Skin of body (tissue), 2 donors: ENCODE measurements around the gene ANKRD2. TPM values are rescaled to one million over a fixed set of nuclear protein-coding genes. Genes with fewer than 3 reads are reported as not detected.
A peak's percentile ranks its signal among the peaks of the same experiment; 100 is the strongest.

ENCODE experiments used
- DNase-seq: peaks from one replicate; lab custom pipeline; 2025; lab: John Stamatoyannopoulos, UW
- total RNA-seq: library from RNA; depleted of rRNA; stranded (reverse); fragments of >200 nt; gene quantifications from one replicate; pipeline ENCODE4 v1.2.3, GENCODE V29; 2014

Gene ANKRD2
- total RNA-seq, 1 donor from 2014 or later: 6.4 TPM

DNA sequence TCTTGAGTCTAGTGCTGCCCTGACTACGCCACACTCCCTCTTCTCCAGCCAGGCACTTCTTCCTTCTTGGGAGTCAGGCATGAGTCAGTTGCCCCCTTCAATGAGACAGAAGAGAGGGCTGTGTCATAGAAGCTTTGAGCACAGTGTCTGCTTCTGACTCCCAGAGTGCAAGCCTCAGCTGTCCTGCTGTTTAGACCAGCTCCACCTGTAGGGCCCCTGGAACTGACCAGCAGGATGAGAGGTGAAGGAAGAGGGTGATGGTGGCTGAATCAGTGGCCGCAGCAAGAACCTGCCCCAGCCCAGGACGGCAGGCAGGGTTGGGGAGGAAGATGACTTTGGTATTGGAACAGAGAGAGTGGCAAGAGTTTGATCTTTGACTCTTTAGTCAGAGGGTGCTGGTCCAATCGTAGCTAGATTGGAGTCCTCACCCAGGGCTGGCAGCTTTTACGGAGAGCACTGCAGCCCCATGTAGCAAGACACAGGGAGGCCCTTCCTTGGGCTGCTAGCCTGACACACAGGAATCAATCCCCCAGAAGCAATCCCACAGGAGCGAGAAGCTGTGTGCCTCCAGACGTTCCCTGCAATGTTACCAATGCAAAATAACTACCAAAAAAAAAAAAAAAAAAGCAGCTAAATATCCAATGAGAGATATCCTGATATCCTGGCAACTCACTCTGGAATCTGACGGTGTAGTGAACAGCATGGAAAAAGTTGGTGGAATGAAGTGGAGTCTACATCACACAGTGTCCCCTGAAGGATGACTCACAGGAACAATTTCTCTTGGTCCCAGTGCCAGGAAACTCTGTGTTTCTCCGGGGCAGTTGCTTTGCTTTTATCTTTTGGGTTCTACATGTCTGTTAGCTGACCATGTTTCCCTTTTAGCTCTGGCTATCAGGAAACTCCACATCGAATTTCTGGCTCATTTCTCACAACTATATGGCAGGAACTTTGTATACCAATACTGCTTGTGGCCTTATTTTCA is 23.8 kb downstream of the ANKRD2 start:
- DNase-seq: peak; percentile 62

DNA sequence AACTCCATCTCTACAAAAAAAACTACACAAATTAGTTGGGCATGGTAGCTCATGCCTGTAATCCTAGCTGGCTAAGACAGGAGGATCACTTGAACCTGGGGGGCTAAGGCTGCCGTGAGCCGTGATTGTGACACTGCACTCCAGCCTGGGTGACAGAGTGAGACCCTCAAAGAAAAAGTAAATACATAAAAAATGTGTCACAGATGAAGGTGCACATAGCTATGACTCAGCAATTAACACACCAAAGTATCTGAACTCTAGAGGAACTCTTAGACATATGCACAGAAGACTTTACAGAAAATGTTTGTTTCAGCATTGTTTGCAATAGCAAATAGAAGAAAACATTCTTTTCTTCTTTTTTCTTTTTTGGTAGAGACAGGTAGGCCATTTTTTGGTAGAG is 25.2 kb downstream of the ANKRD2 start:
- no peak for DNase-seq

DNA sequence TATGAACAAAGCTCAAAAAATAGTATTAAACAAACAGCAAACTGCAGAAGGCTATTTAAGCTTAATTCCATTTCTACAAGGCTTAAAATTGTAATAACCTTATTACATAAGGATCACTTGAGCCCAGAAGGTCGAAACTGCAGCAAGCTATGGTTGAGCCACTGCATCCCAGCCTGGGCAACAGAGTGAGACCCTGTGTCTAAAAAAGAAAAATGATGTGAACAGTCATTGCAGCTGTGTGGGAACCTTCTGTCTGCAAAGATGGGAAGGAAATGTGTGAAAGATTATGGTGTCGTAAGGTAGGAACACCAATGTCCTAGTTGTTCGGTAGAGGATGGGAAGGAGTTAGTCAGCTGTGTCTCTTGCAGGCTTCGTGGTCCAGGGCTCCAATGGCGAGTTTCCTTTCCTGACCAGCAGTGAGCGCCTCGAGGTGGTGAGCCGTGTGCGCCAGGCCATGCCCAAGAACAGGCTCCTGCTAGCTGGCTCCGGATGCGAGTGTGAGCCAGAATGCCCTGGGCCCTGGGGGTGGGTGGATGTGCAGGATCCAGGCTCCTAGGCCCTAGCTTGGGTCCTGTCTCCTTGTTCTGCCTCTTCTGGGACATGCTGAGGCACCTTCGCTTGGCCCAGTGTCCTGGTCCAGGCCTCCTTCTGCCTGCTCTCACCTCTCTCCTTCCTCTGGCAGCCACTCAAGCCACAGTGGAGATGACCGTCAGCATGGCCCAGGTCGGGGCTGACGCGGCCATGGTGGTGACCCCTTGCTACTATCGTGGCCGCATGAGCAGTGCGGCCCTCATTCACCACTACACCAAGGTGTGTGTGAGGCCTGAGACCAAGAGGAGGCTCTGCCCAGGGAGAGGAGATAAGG is 26.1 kb downstream of the ANKRD2 start:
- DNase-seq: no peak

DNA sequence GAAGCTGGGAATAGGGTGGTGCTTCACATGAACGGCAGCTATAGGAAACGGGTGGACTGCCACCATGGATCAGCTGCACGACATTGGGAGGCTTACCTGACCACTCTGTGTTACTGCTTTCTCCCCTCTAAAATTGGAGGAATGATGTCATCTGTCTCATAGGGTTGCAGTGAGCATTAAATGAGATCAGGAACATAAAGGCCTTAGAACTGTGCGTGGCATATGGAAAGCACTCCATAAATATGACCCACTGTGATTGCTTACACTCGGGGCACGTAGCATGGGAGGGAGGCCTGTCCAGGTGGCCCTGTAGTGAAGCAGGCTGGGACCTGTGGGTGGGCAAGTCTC is 26.7 kb downstream of the ANKRD2 start:
- no peak for DNase-seq

DNA sequence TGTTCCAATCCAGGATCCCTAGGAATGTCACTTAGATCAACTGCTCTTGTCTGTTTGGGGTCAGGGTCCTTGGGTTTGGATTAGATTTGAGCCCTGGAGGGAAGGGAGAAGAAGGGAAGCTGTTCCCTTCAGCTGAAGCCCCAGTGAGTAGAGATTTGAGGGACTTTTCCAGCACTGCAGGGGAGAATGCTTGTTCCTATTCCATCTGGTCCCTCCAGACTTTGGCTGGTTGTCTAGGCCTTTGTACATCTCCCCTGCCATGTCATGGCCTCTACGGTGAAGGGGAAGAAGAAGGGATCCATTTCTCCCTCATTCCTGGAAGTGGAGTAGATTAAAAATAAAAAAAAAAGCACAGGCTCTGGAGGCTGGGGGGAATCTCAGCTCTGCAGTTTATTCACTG is 28.0 kb downstream of the ANKRD2 start:
- DNase-seq: no peak

DNA sequence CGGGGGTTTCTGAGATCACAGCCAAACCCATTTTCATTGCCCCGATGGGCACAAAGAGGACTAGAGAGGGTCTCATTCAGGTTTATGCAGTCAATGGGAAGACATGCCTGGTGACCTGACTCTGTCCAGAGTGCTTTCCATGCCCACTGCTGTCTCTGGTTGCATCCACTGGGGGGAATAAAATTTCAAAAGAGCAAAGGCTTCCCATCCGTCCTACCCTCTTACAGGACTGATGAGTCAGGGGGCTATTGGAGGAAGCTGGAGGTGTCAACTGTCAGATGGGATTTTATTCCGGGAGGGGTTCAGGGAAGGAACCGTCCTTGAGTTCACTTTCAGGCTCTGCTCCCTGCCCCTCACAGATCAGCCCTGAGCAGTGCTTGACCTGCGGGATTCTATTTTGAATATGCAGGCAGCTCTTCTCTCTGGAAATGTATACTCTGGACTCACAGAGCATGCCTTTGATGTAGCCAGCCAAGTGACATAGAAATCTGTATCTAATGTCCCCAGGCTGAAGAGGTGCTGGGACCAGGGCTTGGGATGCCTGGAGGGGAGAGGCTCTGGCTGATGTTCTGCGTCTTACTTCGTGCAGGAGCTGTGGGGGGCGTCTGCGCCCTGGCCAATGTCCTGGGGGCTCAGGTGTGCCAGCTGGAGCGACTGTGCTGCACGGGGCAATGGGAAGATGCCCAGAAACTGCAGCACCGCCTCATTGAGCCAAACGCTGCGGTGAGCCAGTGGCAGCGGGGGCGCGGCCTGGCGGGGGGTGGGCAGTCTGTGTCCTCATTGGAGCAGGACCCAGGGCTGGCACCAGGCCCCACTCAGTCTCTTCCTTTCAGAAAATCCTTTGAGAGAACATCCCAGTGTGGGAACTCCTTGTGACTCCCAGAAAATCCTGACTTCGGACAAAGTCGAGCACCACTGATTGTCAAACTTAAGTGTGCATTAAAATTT is 29.0 kb downstream of the ANKRD2 start:
- DNase-seq: no peak

DNA sequence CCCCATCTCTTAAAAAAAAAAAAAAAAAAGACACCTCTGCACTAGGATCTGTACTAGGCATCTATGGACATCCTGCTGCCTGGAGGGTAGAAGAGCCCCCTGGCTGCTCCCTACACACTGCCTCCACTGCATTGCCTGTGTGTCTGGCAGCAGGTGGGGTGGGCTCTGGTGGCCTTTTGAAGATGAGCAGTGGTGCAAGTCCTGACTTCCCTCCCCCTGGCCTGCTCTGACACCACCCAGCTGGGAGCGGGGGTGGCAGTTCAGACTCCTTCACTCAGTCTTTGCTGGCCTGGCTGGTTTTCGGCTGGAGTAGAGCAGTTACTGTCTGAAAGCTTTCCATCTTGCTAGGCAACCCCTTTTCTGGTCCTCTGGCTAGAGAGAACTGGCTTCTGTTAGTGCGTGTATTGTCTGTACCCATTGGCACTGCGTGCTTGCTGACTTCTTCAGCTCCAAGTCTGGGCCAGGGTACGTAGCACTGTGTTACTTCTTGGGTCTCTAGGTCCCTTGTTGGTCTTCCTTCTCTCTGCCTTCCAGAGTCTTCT is 34.6 kb downstream of the ANKRD2 start:
- DNase-seq: no peak

DNA sequence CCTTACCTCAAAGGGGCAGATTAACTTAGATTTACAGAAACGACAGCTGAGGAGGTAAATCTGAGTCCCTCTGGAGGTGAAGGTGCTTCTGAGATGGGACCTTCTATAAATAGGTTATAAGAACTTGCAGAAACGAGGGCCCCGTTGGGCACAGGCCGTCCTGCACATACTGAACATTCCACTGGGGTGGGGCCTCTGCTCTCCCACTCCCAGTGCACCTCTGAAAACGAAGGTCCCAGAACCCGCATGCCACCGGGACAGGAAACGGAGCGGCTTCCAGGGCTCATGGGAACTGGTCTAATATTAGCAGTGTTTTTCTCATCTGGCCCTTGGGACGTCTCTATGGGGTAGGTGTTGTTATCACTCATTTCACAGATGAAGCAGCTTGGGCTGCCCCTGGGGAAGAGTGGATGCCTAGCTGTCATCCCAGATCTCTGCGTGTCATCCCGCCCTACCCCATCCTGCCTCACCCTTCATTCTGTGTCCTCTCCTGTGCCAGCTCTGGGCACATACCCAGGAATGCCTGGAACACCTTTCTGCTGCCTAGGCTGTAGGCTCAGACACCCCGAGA is 36.5 kb downstream of the ANKRD2 start:
- DNase-seq: no peak

DNA sequence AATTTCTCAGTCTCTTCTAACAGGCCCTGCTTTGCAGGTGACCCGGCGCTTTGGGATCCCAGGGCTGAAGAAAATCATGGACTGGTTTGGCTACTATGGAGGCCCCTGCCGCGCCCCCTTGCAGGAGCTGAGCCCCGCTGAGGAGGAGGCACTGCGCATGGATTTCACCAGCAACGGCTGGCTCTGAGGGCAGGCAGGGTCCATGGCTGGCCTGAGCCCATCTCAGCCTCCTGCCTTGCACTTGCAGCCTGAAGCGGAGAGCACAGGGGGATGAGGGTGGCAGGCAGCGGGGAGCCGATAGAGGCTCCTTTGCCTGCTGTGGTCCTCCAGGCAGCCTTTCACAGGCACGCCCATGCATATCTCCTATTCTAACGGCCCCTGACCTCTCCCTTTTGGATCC is 38.9 kb downstream of the ANKRD2 start:
- no peak for DNase-seq

DNA sequence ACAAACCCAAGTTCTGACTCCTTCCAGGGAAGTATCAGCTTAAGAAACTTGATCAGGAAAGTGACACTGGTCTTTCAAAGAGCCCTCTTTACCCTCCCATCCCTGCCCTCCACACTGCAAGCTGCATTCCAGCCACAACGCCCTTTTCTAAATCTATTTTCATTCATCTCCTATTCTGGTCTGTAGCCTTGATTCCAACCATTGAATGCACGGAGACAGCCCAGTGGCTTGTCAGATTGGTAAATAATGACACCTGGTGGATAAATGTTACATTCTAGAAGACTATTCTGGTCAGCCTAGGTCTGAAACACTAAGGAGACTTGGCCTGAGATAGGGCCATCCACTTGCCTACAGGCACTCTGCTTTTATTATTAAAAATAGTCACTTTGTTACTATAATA is 39.8 kb downstream of the ANKRD2 start:
- DNase-seq: no peak

DNA sequence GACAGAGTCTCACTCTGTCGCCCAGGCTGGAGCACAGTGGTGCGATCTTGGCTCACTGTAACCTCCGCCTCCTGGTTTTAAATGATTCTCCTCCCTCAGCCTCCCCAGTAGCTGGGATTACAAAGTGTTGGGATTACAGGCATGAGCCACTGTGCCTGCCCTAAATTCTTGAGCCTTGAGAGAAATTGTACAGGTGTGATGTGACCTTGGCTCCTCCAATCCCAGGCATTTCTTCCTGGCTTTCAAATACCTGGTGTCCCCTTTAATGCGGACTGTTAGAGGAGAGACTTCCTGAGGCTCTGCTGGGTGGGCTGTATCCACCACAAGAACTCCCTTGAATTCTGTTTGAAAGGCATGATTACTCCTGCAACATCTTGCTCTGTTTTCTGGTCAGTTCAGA is 45.7 kb downstream of the ANKRD2 start:
- no peak for DNase-seq

DNA sequence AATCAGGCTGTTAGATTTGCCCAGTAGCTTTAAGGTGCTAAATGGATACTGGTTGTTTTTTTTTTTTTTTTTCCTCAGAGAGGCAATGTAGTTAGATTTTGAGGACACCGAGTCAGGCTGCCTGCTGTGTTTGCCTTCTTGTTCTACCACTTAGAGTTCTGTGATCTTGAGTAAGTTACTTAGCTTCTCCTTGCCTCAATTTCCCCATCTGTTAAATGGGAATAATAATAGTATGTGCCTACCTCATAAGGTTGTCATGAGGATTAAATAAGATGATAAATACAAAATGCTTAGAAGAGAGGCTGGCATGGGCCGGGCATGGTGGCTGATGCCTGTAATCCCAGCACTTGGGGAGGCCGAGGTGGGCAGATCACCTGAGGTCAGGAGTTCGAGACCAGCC is 46.2 kb downstream of the ANKRD2 start:
- no peak for DNase-seq

DNA sequence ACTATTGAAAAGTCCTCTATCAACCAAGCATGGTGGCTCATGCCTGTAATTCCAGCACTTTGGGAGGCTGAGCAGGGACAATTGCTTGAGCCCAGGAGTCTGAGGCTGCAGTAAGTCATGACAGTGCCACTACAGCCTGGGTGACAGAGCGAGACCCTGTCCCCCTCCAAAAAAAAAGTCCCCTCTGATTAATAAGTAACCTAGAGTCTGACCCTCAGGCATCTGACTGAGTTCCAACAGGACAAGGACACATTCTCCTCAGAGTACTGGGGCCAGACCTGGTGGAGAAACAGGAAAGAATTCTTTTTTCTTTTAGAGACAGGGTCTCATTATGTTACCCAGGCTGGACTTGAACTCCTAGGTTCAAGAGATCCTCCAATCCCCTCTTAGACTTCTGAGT is 50.7 kb downstream of the ANKRD2 start:
- DNase-seq: no peak

DNA sequence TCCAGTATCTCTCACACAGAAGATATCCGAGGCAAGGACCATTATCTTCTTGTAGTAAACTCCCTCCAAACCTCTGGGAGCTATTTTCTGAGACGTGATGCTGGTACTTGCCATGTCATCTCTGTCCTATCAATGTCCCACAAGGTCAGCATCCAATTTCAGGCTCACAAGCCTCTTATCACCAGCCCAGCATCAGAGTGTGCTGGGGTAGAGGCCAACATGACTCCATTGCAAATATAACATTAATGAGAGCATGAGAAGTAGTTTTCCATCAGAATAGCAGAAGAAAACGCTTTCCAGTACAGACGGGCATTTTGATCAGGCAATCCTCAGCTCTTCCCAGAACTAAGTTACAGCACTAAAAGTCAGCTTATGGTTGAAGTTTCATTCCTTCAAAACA is 55.2 kb downstream of the ANKRD2 start:
- DNase-seq: no peak

DNA sequence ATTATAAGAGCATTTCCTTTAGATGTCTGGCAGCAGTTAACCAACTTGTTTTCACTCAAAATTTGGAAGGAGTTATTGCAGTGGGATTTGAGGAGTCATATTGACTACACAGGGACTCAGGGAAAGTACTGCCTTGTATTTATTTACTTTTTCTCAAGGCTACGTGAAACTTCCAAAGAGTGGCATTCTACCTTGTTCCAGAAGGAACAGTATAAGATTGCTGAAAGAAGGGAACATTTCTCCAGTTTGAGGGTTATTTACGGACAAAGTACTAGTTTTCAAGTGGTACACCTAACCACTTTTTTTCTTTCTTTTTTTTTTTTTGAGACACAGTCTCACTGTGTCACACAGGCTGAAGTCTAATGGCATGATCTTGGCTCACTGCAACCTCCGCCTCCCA is 55.6 kb downstream of the ANKRD2 start:
- DNase-seq: no peak

DNA sequence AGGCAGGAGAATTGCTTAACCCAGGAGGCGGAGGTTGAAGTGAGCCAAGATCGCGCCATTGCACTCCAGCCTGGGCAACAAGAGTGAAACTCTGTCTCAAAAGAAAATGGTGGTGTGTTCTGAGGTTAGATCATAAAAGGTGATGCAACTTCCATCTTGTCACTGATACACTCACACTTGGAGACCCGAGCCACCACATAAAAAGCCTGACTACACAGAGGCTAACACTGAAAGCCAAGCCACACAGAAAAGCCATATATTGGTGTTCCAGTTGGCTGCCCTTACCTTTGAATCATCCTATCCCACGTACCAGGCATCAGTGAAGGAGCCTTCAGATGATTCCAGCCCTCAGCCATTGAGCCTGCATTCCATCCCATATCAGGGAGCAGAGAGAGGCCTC is 56.7 kb downstream of the ANKRD2 start:
- no peak for DNase-seq

DNA sequence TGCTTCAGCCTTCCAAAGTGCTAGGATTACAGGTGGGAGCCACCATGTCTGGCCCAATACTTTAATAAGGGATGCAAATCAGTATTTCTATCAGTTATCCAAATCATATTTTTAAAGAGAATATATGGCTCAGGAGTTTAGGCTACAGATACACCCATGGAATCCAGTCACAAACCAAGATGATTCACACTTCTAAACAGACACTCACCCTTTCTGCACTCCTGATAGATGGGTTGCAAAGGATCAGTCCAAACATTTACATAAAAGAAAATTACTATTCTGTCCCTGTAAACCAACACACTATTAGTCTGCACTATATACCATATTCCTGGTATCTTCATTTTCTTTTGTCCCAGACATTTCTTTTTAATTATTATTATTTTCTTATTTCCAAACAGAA is 58.5 kb downstream of the ANKRD2 start:
- DNase-seq: no peak

DNA sequence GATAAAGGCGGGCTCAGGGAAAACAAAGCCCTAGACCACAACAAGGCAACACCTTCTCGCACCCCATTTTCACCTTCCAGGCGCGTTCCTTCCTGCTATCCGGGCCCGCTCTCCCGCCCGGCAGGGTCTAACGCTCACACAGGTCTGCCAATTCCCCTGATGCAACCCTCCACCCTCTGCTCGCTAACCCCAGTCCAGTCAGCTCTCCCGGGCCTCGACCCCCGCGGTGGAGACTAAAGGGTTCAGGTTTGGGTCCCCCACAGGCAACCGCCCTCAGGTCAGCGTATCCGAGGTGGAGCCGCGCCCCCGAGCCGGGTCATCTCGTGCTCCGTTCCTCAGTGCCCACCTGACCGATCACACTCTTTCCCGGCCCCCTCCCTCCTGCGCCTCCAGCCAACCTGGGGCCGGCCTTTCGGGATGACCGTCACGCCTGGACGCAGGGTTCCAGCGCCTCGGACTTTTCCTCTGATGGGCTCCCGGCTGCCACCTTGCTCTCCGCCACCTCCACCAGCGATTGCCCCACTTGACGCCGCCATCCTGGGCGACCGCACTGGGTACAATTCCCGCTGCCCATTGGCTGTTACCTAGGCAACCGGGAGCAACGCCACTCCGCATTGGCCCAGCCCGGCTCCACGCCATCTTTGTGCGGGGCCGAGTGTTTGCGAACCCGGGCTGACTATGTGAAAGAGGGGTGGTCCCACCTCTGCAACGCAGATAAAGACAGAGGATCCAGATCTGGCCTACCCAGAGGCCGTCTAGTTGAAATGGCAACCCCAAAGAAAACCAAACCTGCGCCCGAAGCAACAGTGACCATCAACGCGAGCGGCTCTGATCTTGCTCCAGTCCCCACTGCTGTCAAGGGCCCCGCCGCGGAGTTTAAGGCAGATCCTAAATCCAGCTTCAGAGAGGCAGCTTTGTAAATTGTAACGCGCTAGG is 60.6 kb downstream of the ANKRD2 start, which contains the start of gene MORN4:
Gene MORN4, minus strand, starts transcription at position 552 of the 936 bp plus-strand sequence. CDS start 13,847 bp downstream, outside the sequence.
- DNase-seq: peak; percentile 80
